GM18511 (cell line): ENCODE measurements around the gene CPSF3.

Experiments used
- ATAC-seq: cut with Tn5 transposase; IDR thresholded peaks from one replicate; pipeline ENCODE4 v1.9.1; 2021; ENCODE audit warnings: mild to moderate bottlenecking, moderate library complexity; ENCODE audit not compliant: unreplicated experiment

The CPSF3 gene

DNA sequence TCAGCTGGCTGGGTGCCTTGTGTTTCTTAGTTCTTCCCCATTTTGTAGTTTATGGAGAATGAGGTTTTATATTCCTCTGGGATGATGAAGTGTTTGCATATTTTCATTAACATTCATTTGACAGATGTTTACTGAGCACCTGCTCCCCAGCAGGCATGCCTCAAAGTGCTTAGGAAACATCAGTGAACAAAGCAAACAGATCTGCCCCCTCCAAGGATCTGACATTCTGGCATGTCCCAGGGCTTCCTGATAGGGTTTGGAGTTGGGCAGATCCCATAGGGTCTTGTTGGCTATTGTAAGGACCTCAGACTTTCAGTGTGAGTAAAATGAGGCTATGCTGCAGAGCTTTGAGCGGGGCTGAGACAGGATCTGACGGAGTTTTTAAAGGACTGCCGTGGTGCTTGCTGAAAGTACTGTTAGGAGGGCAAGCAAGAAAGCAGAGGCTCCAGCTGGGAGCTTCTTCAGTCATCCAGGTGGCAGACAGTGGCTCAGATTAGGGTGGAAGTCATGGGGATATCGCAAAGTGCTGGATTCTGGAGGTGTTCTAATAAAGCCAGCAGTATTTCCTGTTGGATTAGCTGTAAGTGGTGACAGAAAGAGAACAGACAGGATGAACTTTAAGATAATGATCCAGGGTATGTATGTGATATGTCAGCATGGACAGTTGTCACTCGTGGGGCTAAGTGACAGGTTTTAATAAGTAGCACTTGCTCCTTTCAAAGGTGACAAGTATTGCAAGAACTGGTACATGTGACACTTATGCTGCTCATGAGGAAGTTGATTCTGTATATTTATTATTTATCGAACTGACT lies 39.6 kb downstream of the CPSF3 start:
- ATAC-seq, result no peak

DNA sequence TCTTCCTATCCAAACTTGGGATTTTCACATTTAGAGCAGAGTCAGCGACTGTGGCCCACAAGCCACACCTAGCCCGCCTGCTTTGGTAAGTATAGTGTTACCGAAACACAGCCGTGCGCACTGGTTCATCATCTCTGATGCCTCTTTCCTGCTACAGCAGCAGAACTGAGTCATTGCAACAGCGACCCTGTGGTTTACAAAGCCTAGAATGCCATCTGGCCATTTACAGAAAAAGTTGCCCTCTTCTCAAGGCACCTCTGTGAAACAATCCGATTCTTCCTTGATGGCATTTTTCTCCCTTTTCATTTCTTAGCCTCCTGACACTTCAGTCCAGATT lies 40.2 kb downstream of the CPSF3 start:
- ATAC-seq, result peak; percentile 99

DNA sequence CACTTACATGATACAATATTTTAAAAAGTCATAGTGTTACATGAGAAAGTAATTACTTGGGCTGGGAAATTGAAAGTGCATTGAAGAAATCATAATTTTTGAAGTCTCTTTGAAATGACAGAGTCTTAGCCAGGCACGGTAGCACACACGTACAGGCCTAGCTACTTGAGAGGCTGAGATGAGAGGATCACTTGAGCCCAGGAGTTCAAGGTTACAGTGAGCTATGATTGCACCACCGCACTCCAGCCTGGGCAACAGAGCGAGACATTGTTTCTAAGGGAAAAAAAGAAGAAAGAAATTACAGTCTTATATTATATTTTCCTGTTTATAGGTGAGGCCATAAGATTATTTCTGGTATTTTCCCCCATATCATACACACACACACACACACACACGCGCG lies 41.7 kb downstream of the CPSF3 start:
- ATAC-seq, result no peak

DNA sequence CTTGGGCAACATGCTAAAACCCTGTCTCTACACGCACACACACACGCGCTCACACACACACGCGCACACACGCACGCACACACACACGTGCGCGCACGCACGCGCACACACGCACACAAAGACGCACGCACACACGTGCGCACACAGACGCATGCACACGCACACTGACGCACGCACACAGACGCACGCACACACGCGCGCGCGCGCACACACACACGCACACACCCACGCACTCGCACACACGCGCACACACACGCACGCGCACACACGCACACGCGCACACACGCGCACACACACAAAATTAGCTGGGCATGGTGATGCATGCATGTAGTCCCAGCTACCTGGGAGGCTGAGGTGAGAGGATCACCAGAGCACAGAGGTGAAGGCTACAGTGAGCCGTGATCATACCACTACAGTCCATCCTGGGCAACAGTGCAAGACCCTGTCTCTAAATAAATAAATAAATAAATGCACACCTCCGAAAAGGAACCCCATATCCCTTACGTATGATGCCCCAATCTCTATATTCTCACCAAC lies 42.8 kb downstream of the CPSF3 start:
- ATAC-seq, result no peak

DNA sequence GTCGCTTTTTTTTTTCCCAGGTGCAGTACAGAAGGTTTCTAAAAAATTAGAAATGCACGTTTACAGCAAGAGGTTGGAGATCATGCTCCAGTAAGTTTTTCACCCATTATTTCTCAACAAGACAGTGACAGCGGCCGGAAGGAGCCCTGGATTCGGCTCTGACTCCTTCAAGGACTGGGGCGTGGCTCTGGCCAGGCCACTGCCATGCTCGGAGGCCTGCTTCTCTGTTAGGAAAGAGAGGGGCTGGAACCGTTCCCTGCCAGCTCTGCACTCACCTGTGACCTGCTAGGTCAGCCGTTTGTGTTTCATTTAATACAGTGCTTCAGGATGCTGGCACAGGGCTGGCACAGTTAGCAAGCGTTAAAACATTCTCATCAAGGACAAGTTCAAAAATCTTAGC lies 44.2 kb downstream of the CPSF3 start:
- ATAC-seq, result no peak

DNA sequence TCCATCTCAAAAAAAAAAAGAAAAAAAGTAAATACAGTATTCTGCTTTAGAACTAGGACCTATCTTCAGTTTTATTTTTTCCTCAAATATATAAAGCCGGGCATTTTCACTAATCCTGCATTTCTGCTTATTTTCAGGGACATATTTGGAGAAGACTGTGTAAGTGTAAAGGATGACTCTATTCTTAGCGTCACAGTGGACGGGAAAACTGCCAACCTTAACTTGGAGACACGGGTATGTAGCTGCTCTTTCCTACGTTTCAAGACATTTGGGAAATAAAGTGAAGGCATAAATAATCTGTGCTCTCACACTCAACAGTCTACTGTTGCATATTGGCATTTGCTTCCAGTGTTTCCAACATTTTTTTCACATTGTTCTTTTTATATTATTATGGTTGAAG lies 47.8 kb downstream of the CPSF3 start:
- ATAC-seq, result no peak

DNA sequence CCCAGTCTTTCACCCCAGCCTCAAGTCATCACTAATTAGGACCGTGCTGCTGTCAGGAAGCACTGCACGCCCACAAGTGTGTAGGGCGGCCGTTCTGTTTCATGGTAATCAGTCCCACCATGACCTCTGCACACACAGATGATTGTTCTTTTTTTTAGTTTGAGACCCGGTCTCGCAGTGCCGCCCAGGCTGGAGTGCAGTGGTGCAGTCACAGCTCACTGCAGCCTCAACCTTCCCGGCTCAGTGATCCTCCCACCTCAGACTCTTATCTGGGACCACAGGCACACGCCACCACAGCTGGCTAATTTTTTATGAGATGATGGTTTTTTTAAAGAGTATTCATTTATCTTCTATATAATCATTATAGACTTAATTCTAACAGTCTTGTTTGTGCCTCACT lies 49.1 kb downstream of the CPSF3 start:
- ATAC-seq, result no peak

DNA sequence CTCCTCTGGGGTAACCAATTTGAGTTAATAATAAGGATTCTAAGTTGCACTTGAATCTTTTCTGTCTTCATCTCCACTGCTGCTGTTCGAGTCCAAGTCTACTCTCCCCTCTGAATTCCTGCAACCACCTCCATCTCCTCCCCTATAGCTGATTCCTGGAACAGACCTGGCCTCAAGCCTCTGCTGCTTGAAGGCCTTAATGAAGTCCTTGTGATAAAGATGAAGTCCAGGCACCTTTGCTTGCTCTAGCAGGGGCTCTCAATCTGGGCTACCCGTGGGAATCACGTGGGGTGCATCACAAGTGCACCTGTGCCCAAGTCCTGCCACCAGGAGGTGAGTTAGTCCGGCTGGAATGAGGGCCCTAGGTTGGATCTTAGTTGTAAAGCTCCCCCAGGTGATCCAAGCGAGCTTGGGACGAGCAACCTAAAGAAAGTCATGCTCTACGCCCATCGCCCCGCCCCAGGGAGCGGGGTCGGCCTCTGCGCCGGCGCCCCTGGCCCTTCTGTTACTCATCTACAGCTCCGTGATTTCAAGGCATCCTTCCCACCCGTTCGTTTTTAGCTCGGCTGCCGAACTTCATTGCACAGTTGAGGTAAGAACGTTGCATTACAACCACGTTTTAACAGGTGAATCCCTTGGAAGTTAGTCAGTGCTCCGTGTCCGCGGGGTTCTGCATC lies 50.0 kb downstream of the CPSF3 start:
- peak; percentile 19 for ATAC-seq

DNA sequence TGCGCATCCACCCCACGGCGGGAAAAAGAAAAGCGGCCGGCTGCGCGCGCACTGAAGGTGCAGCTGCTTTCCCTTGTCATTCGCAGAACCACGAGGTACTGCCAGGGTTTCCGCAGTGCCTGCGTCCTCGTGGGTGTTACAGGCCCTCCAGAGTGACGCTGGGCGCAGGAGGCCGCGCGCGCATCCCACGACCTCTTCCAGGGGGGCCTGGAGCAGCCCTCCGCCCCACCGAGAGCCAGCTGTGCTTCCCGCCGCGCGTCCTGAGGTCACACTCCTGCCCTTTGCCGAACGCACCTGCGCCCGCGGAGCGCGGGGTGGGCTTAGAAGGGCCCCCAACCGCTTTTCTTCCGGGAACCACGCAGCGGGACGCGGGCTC lies 50.5 kb downstream of the CPSF3 start:
- peak; percentile 41 for ATAC-seq

DNA sequence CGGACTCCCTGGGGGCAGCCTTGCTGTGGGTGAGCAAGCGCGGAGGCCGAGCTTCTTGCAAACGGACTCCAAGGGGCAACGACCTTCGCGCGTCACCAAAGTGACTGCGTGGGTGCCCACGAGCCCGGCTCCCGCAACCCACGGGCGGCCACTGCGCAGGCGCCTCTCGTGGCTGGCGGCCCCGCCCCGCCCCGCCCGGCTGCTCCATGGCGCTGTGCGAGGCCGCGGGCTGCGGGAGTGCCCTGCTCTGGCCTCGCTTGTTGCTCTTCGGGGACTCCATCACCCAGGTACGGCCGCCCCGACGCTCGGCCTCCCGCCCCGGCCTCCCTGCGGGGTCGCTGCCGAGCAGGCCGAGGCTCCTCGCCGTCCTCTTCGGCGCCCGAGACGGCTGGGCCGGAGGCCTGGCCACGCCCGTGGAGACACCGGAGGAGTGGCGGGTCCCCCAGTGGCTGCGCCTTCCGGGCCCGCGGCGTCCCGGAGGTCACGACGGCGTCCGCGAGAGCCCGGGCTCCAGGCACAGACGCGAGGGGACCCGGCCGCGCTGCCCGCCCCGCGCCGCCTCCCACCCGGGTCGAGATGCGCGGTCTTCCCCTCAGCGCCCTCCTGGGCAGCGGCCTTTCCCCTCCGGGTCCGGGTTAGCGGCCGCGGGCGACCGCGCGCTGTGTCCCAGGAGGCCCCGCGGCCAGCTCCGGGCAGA lies 51.1 kb downstream of the CPSF3 start, which contains the start of gene IAH1:
TSS of gene IAH1 (plus strand) at position 191 of the 697 bp plus-strand sequence. CDS start at position 207, 16 bp downstream.
- peak; percentile 73 for ATAC-seq

DNA sequence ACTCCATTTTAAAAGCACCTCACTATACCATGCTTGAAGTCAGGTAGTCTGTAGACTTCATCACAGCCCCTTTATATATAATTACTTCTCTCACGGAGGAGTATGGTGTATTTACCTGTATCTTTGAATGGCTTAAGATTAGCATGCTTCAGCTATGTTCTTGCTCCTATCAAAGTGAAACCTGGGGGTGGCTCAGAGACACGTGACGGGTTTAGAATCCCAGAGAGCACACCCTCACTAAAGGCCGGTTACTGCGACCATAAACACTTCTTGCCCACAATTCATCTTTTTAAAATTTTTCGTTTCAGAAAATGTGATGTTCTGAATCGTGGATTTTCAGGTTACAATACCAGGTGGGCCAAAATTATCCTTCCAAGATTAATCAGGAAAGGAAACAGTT lies 54.5 kb downstream of the CPSF3 start:
- ATAC-seq, result no peak

DNA sequence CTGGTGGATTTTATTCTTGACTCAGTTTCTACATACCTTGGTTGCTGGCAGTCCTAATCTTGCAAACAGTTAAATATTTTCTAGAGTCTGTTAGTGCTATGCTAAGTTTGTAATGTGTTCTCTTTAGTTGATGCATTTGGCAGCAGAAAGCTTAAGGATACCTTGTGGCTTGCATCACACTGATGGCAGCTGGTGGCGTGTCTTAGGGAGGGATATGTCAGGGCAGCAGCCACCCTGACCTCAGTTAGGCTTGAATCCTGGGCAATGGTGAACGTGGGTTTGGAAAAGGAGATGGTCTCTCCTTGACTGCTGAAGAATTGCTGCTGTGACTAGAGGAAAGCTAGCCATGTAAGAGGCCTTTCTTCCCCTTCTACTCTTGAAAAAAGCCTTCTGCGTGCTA lies 55.1 kb downstream of the CPSF3 start:
- no peak for ATAC-seq

DNA sequence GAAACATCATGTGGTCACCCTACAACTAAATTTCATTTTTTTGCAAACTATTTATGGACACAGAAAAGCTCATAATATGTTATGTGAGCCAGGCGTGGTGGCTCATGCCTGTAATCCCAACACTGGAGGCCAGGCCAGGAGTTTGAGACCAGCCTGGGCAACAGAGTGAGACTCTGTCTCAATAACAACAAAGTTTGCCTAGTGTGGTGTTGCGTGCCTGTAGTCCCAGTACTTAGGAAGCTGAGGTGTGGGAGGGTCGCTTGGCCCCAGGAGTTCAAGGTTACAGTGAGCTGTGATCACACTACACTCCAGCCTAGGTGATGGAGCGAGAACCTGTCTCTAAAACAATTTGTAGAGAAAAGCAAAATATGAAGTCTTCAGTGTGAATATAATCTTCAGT lies 56.7 kb downstream of the CPSF3 start:
- ATAC-seq, result no peak

DNA sequence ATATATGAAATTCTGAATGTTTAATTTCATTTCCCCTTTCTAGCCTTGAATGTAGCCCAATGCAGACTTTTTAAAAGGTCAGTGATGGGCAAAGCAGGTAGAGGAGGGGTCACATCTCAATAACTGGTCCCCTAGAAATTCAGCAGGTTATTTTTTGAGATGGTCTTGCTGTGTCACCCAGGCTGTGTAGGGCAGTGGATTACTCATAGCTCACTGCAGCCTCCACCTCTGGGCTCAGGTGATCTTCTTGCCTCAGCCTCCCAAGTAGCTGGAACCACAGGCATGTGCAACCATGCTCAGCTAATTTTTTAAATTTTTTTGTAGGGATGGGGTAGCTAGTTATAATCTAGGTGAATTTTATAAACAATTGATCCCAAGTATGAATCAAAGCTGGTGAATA lies 59.7 kb downstream of the CPSF3 start:
- ATAC-seq, result no peak

DNA sequence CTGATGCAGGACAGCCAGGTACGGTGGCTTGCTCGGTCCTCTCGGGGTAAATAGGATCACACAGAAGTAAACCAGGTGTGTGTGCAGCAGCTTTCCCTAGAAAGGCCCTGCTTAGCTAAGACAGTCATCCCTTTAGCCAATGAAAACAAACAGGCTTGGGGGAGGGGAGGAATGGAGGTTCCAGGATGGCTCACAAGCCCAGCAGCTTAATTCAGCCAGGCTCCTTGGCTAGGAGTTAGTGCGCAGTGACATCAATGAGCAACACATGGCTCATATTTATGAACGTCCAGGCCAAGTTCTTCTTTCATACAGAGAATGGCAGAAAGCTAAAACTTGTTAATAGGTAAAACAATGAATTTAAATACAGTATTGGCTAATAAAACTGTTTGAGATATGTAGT lies 61.1 kb downstream of the CPSF3 start:
- no peak for ATAC-seq

DNA sequence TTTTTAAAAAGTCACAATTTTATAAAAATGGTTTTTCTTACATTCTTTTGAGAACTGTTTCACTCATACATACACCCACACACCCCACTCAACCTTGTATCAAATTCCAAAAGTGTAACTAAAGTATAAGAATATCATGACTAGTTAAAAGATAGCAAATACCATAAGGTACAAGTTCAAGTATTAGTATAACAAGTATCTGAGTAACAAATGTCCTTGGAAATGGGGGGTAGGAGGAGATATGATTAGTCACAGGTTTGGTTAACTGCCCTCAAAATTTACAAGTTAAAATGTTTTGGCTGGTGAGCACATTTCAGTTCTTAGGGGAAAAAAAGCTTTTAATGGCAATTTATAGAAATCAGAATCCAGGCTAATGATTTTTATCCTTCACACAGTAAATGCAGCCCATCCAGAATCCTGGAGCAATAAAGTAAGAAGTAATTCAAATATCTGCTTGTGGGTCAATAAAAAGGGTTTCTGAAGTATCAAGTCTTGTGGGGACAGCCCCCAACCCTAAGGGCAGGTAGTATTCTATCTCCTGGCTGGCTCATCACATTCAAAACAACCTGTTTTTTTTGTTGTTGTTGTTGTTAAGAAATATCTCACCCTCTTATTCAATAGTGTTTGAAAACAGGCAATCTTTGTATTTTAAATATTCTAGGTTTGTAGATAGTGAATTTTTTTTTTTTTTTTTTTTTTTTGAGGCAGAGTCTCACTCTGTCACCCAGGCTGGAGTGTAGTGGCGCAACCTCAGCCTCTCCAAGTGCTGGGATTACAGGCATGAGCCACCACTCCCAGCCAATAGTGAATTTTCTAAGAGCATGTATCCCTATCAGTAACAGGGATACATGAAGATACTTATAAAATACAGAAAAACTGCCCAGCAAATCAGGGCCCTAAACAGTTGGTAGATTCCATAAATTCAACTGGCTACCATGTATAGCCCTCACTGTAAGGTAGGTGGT lies 65.4 kb downstream of the CPSF3 start:
- no peak for ATAC-seq

DNA sequence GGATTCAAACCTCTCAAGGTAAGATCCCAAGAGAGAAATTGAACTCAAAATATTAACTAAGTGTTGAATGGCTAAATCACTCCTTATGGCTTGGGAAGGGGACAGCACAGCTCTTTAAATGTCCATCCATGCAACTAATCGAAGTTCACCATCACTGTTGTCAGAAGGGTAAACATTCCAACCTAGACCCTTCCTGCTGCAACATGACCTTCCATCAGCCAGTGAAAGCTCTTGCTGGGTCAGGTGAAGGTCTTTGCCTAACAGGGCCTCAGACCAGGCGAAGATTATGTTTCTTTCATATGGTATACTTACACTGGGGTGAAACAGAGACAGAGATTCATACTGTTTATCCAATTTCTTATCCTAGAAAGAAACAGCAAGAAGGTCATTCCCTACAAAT lies 67.3 kb downstream of the CPSF3 start:
- ATAC-seq, result no peak

DNA sequence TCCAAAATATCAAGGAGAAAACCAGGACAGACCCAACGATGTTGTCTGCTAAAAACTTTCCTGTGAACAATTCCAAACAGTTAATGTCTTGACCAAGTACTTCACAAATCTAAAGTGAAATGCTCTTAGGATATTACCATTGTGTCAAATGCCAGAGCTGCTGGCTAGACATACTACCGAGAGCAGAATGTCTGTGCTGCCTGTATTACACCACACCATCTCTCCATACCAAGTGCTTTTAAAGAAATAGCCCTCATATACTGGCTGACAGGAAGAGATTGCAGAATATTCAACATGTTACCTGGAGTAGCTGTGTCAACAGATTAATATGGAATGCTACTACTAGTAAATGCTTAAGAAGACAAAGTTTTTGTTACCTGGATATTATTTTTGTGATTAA lies 69.5 kb downstream of the CPSF3 start:
- no peak for ATAC-seq

DNA sequence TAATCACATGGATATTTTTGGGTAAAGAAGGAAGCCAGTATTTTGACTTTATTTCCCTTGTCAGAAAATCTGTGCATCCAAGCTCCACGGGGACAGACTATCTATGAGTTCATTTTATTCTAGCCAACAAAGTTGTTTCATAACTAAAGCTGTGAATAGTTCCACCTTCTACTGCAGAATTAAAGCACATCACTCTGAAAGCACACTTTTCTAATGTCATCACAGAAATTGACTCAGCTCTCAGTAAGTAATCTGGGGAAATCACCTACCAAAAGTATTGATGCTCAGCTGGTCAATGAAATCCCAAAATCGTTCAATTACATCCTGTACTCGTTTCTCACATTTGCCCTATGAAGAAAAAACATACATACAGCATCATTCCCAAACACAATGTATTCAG lies 70.0 kb downstream of the CPSF3 start:
- ATAC-seq, result no peak

DNA sequence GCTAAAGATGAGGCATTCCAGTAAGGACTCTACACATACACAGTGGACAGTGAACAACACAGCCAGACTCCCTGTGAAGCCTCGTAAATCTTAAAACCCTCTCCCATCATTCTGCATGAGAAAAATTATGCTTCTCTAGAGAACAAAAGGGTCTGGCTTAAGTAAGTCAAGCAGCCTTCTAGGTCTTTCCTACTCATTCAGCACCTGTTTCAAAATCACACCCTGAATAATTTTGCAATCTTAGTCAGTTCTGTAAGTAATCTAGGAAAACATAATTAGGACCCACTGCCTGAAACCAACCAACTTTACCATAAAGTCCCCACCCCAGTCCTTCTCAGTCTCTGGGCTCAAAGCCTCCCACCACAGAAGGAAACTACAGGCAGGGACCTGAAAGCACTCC lies 70.6 kb downstream of the CPSF3 start:
- ATAC-seq, result no peak

DNA sequence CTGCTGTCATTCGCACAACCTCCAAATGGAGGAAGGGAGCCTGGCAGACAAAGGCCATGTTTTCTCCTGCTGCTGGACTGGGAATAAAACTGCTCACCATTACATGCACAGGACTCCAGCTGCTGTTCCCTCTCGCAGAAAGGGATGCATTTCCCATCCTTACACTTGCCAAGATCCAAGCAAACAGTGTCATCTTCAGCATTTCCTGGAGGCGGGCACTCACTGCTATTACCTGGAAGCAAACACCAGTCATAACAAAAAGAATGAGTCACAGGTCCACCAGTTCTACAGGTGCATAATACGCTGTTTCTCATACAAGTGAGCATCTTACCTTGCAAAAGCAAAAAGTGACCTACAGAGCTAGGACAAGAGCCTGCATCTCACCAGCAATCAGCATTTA lies 73.6 kb downstream of the CPSF3 start:
- ATAC-seq, result no peak
